Fibroblast of skin of right biceps (primary cell): ENCODE measurements around the gene CR1.
"Not testable (repeated sequence)": the region's sequence is repeated elsewhere in the genome, so short reads cannot be mapped to it uniquely, and the experiment has no call there.

Source experiments
- DNase-seq: peaks from one replicate; pipeline ENCODE4 v3.0.0-alpha.2; 2013

CR1 gene

DNA sequence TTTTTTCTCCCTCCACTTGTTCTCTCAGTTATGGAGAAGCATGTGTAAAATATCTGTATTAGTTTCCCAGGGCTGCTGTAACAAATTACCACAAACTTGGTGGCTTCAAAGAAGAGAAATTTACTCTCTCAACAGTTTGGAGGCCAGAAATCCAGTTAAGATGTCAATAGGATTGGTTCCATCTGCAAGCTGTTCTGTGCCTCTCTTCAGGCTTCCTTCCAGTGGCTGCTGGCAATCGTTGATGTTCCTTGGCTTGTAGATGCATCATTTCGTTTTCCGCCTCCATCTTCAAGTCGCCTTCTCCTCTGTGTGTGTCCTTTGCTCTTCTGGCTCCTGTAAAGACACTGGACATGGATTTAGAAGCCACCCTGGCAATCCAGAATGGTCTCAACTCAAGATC lies 194.6 kb downstream of the CR1 start:
- not testable (repeated sequence) for DNase-seq

DNA sequence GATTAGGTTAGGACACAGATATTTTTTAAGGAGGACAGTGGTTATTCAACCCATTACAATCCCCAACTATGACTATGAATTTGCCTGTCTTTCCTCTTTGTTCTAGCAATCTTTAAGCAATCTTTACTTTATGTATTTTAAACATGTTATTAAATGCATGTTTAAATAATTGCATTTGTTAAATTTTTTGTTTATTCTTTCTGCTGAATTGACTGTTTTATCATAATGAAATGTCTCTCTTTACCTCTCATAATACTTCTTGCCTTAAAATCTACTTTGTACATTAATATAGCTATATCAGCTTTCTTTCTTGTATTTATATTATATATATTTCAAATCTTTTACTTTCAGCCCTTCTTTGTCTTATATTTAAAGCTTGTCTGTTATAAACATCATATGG lies 195.1 kb downstream of the CR1 start:
- no peak for DNase-seq
